Activated CD4-positive, alpha-beta T cell treated with anti-CD3 and anti-CD28 coated beads for 24 hours (primary cell): Measurements from ENCODE around the gene EYA2.

ENCODE experiments used
- DNase-seq, 2 donors: peaks; one replicate each; pipeline ENCODE4 v3.0.0-alpha.2; 2020; ENCODE audit warnings: low read depth in 2 of 2

The EYA2 gene

DNA sequence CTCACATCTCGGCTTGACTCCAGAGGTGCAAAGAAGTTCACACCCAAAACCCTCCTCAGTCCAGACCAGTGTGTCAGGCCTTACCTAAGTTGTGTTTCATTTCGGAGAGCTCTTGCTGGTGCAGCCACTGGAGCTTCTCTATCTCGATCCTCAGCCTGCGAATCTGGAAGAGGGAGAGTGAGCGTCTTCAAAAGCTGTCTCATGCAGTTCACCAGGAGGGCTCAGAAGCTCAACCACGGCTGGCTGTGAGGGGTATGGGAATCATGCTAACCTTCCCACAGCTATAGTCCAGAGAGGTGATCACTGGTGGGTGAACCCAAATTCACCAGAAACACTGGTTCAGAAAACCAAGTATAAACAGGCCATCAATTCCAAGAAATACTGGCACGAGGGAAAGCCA, 332.5 kb downstream of the EYA2 start:
- no peak for DNase-seq

DNA sequence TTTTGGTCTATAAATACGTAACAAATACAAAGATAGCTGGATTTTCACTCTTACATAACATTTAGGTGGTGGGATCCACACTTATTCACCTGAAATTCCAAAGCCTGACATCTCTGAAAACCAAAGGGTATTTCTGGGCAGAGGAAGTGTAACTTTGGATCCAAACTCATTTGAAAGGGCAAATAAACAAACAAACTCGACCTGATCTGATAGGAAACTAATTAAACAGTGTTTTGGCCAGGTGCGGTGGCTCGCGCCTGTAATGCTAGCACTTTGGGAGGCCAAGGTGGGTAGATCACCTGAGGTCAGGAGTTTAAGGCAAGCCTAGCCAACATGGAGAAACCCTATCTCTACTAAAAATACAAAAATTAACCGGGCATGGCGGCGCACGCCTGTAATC, 332.9 kb downstream of the EYA2 start:
- DNase-seq: no peak

DNA sequence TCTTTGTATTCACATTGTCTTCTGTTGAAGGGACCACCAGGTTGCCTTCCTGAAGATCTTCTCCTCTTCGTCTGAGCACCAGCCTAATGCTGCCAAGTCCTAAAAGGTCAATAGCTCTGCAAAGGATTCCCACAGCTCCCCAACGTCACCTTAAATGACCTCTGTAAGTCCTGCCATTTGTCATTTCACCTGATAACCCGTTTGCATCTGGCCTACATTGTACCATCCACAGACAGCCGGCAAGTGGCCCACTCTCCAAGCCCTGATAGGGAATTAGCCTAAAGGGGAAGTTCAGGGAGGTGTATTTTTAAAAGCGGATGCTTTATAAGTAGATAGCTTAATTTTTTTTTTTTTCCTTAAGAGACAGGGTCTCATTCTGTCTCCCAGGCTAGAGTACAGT, 334.0 kb downstream of the EYA2 start:
- DNase-seq: no peak

DNA sequence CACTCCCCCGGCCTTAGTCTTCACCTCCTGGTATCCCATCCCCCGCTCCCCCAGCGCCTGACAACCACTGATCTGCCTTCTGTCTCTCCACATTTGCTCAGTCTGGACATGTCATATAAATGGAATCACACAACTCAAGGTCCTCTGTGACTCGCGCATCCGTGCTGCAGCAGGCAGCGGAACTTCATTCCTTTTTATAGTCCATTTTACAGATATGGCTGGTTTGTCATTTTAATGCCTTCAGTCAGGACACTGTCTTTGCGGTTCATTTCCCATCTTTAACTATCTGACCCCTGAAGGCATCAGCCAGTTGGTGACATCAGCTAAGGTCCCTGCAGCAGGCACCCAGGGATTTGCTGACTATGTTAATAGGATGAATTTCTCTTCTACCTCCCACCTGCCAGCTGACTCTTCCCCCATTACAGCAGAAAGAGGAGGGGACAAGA, 336.2 kb downstream of the EYA2 start:
- DNase-seq: no peak

DNA sequence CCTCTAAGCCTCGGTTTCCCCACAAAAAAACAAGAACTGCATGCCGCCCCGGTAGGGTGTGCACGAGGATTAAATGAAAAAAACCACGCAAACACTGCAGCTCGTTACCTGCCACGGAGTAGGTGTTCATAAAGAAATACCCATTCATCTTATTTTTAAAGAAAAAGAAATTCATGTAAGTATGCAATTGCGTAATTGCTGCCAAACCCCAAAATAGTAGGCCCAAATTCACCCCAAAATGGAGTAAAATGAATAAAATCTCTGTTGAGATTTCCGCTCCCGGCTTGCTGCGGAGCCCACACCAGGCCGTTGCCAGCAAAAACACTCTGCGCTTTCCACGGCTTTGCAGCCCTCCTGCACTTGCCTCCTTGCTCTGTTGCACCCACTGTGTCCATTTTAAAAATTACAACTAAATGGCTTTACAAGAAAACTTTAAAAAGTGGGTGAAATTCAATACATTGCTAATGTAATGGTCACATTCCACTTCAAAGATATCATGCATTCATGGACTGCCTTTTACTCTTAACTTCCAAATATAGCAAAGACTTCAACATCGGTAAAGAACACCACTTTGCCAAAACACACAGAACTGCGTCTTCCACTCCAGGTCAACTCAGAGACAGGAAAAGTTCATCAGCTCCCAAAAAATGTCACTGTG, 336.9 kb downstream of the EYA2 start:
- no peak for DNase-seq

DNA sequence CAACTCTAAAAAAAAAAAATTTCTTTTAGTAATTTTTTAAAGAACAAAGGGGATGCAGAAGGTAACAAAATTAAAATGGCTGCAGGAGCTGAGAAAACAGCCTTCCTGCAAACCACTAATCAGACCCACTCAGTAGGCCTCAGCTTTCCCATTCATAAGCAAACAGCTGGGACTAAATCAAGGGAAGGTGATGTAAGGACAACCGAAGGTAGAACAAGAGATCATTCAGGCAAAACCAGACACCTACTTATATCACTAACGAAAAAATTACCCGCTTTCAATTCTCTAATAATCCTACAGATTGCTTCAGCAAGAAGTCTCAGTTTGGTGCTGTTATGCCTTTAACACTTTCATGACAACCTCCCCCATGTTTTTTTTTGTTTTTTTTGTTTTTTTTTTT, 337.9 kb downstream of the EYA2 start:
- no peak for DNase-seq

DNA sequence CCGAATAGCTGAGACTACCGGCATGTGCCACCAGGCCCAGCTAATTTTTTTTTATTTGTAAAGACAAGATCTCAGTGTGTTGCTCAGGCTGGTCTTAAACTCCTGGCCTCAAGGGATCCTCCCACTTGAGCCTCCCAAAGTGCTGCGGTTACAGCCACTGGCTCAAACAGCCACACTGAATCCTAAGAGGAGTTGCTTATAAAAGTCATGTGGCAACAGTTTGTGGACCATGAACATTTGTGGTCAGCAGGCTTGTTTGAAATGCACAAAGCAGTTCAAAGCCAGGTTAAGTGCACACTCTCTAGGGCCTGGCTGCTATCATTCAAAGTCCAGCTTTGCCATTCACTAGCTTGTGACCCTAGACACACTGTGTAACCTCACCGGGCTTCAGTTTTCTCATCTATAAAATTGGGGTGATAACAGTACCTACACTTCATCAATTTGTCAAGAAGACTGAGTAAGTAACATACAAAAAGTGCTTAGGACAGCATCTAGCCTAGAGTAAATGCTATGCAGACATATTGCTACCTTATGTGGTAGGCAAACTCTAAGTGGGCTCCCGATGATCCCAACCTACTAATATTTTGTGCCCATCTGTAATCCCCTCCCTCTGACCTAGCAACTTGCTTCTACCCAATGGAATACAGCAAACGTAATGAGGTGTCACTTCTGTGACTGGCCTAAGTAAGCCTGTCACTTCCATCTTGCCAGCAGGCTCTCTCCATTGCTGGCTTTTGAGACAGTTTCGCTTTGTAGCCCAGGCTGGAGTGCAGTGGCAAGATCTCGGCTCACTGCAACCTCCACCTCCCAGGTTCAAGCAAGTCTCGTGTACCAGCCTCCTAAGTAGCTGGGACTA, 338.9 kb downstream of the EYA2 start:
- DNase-seq: no peak

DNA sequence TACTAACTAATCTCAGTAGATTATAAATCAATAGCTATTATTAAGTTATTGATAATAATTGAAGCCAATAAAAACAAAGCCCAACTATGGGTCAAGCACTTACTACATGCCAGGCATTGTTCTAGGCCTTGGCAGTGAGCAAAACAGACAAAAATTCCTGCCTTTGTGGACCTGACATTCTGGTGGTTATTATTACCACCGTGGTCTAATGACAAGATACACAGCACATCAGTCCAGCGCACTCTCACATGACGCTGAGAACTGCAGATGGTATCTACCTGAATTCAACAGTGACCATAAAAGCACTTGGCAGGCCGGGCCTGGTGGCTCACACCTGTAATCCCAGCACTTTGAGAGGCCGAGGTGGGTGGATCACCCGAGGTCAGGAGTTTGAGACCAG, 340.5 kb downstream of the EYA2 start:
- DNase-seq: no peak

DNA sequence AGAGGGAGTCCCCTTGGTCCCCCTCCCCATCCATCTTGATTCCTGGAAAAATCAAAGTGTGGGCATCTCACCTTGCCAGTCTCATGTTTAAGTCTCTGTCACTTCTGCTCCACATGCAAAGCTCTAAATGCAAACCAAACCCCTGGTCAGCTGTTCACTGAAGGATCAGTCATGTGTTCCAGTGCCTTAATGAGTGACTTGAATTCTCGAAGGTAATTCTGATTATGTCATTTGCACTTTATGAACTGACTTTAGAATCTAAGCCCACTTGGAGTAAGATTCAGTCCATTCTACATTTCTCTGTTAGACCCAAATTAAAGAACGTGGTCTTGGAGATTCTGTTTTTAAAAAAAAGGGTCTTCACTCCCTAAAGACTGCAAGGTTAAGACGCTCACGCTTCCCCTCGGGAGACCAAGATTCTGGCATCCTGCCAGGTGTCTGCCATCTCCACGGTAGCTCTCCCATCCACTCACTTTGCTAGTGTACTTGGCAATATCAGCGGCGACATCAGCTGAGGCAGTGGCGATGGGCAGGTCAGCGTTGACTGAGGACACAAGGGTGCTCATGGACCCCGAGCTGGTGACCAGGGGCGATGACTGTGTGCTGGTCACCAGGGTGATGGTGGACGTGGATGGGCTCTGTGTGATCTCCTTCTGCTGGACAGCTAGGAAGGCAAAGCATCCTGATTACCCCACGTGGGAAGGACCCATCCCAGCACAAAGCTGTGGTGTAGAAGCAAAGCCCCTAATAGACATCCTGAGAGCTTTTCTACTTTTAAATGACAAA, 341.4 kb downstream of the EYA2 start:
- DNase-seq: no peak

DNA sequence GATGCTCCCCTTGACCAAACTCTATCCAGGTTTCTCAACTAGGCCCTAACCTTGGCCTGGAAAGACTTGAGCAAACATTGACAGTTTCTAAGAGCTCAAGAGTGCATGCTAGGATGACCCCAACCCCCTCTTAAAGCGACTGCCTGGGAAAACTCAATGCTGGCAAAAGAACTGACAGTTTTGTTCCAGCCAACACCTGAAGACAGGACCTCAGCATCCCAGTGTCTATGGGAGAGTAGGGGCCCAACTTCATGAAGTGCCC, 341.9 kb downstream of the EYA2 start:
- no peak for DNase-seq

DNA sequence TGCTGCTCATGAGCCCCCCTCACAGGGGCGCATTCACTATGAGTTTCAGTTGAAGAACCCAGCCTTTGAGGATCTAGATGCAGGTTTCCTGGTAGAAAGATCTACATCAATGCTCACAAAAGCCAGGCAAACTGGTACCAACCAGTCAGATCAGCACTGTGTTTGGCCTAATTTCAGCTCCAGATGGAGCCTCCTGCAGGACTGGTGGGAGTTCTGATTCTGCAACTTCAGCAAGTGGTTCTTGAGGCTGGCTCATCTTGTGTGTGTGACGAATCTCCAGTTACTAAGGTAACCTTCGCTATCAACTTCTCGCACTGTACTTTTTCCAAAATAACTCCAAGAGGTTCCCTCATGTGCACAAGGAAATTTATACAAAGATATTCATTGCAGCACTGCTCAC, 343.1 kb downstream of the EYA2 start:
- no peak for DNase-seq
